HG02642 (cell line): ENCODE data around the gene BTLA.
A peak's percentile ranks its signal among the peaks of the same experiment; 100 is the strongest.
"Not testable (repeated sequence)": the region's sequence is repeated elsewhere in the genome, so short reads cannot be mapped to it uniquely, and the experiment has no call there.

ENCODE experiments used
- ATAC-seq: cut with Tn5 transposase; IDR thresholded peaks from one replicate; pipeline ENCODE4 v1.9.1; 2021; ENCODE audit warnings: mild to moderate bottlenecking; ENCODE audit not compliant: unreplicated experiment, poor library complexity

Gene BTLA

GRCh38 chr3:112498914-112499711 is at the start of gene BTLA:
Gene BTLA, minus strand, starts transcription at chr3:112499472. Its CDS starts 114 bp downstream, at chr3:112499358.
- ATAC-seq, result peak; percentile 56

DNA sequence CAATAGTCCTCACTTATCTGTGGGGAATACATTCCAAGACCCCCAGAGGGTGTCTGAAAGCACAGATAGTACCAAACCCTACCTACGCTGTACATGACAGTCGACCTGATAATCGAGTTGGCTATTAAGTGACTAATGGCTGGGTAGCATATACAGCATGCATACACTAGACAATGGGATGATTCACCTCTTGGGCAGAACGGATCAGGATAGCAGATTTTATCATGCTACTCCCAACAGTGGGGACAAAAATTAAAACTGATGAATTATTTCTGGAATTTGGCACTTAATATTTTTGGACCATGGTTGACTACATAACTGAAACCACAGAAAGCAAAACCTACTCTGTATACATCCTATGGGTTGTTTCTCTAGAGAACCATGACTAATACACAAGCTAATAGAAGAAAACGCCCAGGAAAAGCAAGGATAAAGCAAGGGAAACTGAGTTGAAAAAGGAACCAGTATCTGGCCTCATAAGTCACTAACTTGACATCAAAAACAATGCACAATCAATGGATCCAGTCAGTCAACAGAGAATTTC is 47.0 kb upstream of the BTLA start:
- ATAC-seq, result no peak

- peak; percentile 91 for ATAC-seq
These were observed 40.8 kb upstream of the BTLA start for GRCh38 chr3:112539825-112540650.

- ATAC-seq, result no peak
These were observed 32.1 kb upstream of the BTLA start for GRCh38 chr3:112531358-112531781.

GRCh38 chr3:112530573-112530972 is 31.3 kb upstream of the BTLA start:
- no peak for ATAC-seq

DNA sequence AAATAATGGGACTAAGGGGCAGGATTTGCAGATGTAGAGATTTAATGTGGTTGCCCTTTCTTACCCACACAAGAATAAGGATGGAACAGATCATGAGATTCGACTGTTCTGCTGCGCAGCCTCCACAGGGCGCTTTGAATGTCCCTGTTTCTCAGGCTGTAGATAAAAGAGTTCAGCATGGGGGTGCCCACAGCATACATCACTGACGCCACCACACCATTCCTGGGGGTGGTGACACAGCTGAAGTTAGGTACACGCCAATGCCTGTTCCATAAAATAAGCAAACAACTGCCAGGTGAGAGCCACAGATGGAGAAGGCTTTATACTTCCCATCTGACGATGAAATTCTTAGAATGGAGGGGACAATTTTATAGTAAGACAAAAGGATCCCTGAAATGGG is 24.9 kb upstream of the BTLA start:
- ATAC-seq, result not testable (repeated sequence)

DNA sequence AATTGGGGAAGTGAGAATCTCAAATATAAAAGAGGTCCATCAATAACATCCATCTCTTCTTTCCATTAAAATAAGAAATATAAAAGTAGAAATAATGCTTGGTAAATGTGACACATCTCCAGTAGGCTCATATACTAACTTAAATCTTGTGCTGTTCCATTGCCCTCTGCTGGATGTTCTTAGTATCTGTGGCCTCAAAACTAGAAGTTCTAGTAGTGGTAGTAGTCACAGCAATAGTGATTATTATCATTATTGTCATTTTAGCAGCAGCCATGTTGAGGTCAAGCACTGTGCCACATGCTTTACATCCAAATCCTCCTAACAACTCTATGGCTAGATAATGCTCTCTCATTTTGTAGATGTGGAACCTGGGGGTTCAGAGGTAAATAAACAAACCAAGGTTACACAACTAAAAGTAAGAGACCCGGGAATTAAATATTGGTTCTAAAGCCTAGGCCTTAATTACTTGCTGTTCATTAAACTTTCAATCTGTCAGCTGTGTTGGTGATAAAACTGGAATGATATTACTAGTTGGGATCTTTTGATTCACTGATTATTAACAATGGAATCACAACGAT is 20.2 kb upstream of the BTLA start:
- peak; percentile 64 for ATAC-seq

- not testable (repeated sequence) for ATAC-seq
These were observed 19.7 kb upstream of the BTLA start for GRCh38 chr3:112518970-112519369.

- ATAC-seq, result peak; percentile 100
These were observed 15.4 kb upstream of the BTLA start for GRCh38 chr3:112514527-112515128.

- ATAC-seq, result no peak
These were observed 13.0 kb upstream of the BTLA start for GRCh38 chr3:112512320-112512719.

DNA sequence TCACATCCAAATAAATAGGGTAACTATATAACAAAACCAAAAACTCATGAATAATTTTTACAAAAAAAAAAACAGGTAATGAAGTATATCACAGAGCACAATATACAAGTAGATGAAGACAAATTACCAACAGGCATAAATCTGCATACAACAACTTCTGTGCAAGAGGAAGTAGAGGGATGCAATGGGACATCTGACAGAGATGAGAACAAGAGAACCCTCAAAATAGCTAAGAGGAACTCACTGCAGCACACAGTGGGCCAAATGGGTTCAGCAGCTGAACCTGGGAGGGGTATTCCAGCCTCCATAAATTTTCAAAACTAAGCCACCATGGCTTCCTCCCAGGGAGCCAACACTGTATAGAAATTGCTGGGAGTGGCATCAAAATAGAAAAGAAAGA is 9.6 kb upstream of the BTLA start:
- ATAC-seq, result no peak

DNA sequence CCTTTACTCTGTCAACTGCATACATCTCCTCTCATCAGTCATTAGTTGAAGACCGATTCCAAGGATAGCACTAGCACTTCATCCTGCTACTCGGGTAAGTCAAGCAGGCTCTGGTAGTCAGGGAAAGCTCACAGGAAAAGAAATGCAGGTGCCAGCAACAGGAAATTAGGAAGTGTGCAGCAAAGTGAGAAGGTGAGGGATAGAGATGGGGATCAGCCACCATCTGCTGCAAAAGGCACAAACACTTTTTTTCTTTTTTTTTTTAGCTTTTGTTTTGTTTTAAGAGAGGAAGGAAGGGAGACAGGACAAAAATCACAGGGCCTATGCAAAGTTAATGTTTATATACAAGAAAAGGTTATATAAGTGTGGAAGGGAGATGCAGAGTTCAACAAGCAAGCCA is 9.0 kb upstream of the BTLA start:
- no peak for ATAC-seq

GRCh38 chr3:112505907-112506306 is 6.6 kb upstream of the BTLA start:
- ATAC-seq, result no peak

DNA sequence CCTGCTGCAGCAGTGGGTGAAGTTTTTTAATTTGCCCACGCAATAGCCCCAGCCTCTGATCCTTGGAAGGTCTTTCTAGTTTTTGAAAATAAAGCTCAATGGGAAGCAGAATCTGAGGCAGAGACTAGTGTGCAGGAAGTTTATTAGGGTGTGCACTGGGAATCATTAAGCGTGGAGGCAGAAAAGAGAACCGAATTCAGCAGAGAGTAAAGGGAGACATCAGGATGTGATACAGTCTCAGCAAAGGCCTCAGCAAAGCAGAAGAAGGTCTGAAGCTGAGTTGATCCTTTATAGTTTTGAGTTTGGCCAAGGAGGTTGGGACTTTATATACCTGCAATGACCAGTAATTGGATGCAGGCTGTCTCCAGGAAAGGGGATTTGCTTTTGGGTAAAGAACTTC is 4.9 kb upstream of the BTLA start:
- no peak for ATAC-seq

DNA sequence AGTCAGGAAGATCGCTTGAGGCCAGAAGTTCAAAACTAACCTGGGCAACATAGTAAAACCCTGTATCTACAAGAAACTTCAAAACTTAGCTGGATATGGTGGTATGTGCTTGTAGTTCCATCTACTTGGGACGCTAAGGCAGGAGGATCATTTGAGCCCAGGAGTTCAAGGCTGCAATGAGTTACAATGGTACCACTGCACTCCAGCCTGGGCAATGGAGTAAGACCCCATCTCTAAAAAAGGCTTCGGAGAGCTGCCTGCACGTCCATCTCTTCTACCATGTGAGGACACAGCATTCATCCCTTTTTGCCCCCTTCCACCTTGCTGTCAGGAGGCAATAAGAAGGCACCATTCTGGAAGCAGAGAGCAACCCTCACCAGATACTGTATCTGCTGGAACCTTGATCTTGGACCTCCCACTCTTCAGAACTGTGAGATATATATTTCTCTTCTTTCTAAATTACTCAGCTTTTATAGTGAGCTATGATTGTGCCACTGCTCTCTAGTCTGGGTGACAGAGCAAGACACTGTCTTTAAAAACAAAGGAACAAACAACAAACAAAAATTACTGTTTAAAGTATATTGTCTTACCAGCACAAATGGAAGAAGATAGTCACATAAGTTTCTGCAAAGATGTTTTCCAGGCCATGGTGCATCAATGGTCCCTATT is 4.2 kb upstream of the BTLA start:
- ATAC-seq, result no peak

GRCh38 chr3:112500621-112501020 is 1.3 kb upstream of the BTLA start:
- ATAC-seq, result no peak

DNA sequence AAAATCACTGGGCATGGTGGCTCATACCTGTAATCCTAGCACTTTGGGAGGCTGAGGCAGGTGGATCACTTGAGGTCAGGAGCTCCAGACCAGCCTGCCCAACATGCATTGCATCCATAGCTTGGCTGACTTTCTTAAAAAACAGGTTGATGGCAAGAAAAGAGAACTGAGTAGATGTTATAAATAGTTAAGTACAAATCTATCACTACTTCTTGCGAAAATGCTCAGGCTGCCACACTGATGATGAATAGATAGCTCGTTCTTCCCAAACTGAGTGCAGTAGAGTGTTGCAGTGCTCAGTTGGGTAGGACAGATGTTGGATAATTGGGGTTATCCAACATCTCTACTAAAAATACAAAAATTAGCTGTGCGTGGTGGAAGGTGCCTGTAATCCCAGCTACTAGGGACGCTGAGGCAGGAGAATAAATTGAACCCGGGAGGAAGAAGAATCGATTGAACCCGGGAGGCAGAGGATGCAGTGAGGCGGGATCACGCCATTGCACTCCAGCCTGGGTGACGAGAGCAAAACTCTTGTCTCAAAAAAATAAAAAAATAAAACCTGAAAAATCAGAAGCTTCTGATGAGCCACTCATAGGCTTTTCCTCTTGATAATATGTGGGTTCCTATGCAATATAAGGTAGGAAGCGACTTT is 1.2 kb downstream of the BTLA start:
- ATAC-seq, result no peak

- no peak for ATAC-seq
These were observed 2.8 kb downstream of the BTLA start for GRCh38 chr3:112496366-112497067.

- not testable (repeated sequence) for ATAC-seq
These were observed 4.9 kb downstream of the BTLA start for GRCh38 chr3:112494448-112494767.
